Astrocyte (in vitro differentiated cells and primary cell): ENCODE measurements around the gene PALLD. TPM values are rescaled to one million over a fixed set of nuclear protein-coding genes. Genes with fewer than 3 reads are reported as not detected.

ENCODE experiments used
- DNase-seq: peaks from one replicate; pipeline ENCODE4 v3.0.0-alpha.2; 2010; ENCODE audit warnings: low read depth
- FAIRE-seq: peaks from 2 replicates; lab custom pipeline; 2011; peaks lifted over from hg19 to GRCh38; lab: Jason Lieb, UNC
- H2AFZ ChIP-seq: 2 replicates; pipeline ENCODE4 v1.6.0; 2012; ENCODE audit warnings: low read depth, low read length, inconsistent platforms
- H3K27ac ChIP-seq: 2 replicates; pipeline ENCODE4 v1.5.1; 2011; ENCODE audit warnings: low read depth, low read length, inconsistent platforms
- H3K27me3 ChIP-seq: 2 replicates; pipeline ENCODE4 v1.6.0; 2011; ENCODE audit warnings: low read length, inconsistent platforms; ENCODE audit not compliant: insufficient read depth
- H3K36me3 ChIP-seq: 2 replicates; pipeline ENCODE4 v1.5.1; 2011; ENCODE audit warnings: low read length, inconsistent platforms; ENCODE audit not compliant: insufficient read depth
- H3K4me1 ChIP-seq: 2 replicates; pipeline ENCODE4 v1.5.1; 2011; ENCODE audit warnings: low read length, inconsistent platforms; ENCODE audit not compliant: insufficient read depth
- H3K4me2 ChIP-seq: 2 replicates; pipeline ENCODE4 v1.6.0; 2012; ENCODE audit warnings: low read length, inconsistent platforms
- H3K4me3 ChIP-seq: 2 replicates; pipeline ENCODE4 v1.5.1; 2011; ENCODE audit warnings: low read depth, mild to moderate bottlenecking, low read length, inconsistent platforms; ENCODE audit not compliant: insufficient read depth
- H3K79me2 ChIP-seq: 2 replicates; pipeline ENCODE4 v1.6.0; 2012; ENCODE audit warnings: mild to moderate bottlenecking, low read length, inconsistent platforms; ENCODE audit not compliant: insufficient read depth
- H3K9ac ChIP-seq: 2 replicates; pipeline ENCODE4 v1.6.0; 2012; ENCODE audit warnings: mild to moderate bottlenecking, low read length, inconsistent platforms
- H3K9me3 ChIP-seq: 2 replicates; pipeline ENCODE4 v1.5.1; 2012; ENCODE audit warnings: low read depth, mild to moderate bottlenecking, low read length, inconsistent platforms; ENCODE audit not compliant: insufficient read depth
- H4K20me1 ChIP-seq: 2 replicates; pipeline ENCODE4 v1.6.0; 2012; ENCODE audit warnings: low read length, inconsistent platforms; ENCODE audit not compliant: insufficient read depth
- H3K27ac Mint-ChIP-seq: one replicate; pipeline ENCODE4 v1.8.0; 2021; ENCODE audit warnings: mild to moderate bottlenecking, mixed read lengths; ENCODE audit not compliant: unreplicated experiment
- H3K27me3 Mint-ChIP-seq: one replicate; pipeline ENCODE4 v1.8.0; 2021; ENCODE audit warnings: low read depth, mixed read lengths; ENCODE audit not compliant: unreplicated experiment
- H3K36me3 Mint-ChIP-seq: one replicate; pipeline ENCODE4 v1.8.0; 2021; ENCODE audit warnings: low read depth, mixed read lengths; ENCODE audit not compliant: unreplicated experiment
- H3K4me1 Mint-ChIP-seq: one replicate; pipeline ENCODE4 v1.8.0; 2021; ENCODE audit warnings: low read depth, mixed read lengths; ENCODE audit not compliant: unreplicated experiment
- H3K4me3 Mint-ChIP-seq: one replicate; pipeline ENCODE4 v1.8.0; 2021; ENCODE audit warnings: mild to moderate bottlenecking, moderate library complexity, mixed read lengths; ENCODE audit not compliant: unreplicated experiment
- H3K9me3 Mint-ChIP-seq: one replicate; pipeline ENCODE4 v1.8.0; 2021; ENCODE audit warnings: mild to moderate bottlenecking, mixed read lengths; ENCODE audit not compliant: unreplicated experiment
- CTCF ChIP-seq: IDR thresholded peaks from 2 replicates; pipeline ENCODE4 v1.5.1; 2011; ENCODE audit warnings: low read depth, mild to moderate bottlenecking, inconsistent platforms, low read length, moderate library complexity; ENCODE audit not compliant: insufficient read depth
- EZH2 ChIP-seq: IDR thresholded peaks from 2 replicates; pipeline ENCODE4 v1.6.1; 2012; ENCODE audit warnings: mild to moderate bottlenecking, low read length, inconsistent platforms; ENCODE audit not compliant: insufficient read depth
- total RNA-seq: library from RNA; stranded (reverse); gene quantifications from 2 replicates; pipeline ENCODE4 v1.2.1, GENCODE V29; 2021

Gene PALLD
- total RNA-seq, 1 donor from 2014 or later = 498 TPM

GRCh38 chr4:168711197-168712140 lies 214.6 kb downstream of the PALLD start:
- Mint-ChIP-seq H3K36me3 (peaks cover 46% of the 10 kb centered on the region), H3K4me1 (peaks cover 52% of the 10 kb centered on the region), H3K27ac (peak overlapping the region; percentile 51), H3K9me3 (no peaks in the 10 kb centered on the region), H3K27me3 (no peaks in the 10 kb centered on the region), H3K4me3 (no peak overlapping the region)
- DNase-seq (peak; percentile 91), FAIRE-seq (peak; percentile 83)
- Histone ChIP-seq H3K4me2 (peak overlapping the region; percentile 42), H2AFZ (no peak overlapping the region), H4K20me1 (no peaks in the 10 kb centered on the region), H3K4me1 (peaks cover 30% of the 10 kb centered on the region), H3K27me3 (no peaks in the 10 kb centered on the region), H3K9ac (peak overlapping the region; percentile 4), H3K27ac (peak overlapping the region; percentile 55), H3K36me3 (peaks cover 6% of the 10 kb centered on the region), H3K4me3 (no peak overlapping the region), H3K9me3 (no peaks in the 10 kb centered on the region), H3K79me2 (peaks cover 7% of the 10 kb centered on the region)
- TF ChIP-seq CTCF = no peak
- TF ChIP-seq EZH2 = no peak

- peaks cover 7% of the 10 kb centered on the region for H3K79me2 ChIP-seq
- no peaks in the 10 kb centered on the region for H3K27me3 ChIP-seq
- DNase-seq = peak; percentile 61
- no peaks in the 10 kb centered on the region for H3K9me3 ChIP-seq
- FAIRE-seq = peak; percentile 13
- H3K27ac ChIP-seq = peak overlapping the region; percentile 55
- H3K4me3 ChIP-seq = no peak overlapping the region
- no peaks in the 10 kb centered on the region for H4K20me1 ChIP-seq
- no peak overlapping the region for H3K9ac ChIP-seq
- H2AFZ ChIP-seq = no peak overlapping the region
- H3K4me2 ChIP-seq = no peak overlapping the region
- Mint-ChIP-seq H3K36me3 (peaks cover 49% of the 10 kb centered on the region), H3K4me3 (no peak overlapping the region), H3K27me3 (no peaks in the 10 kb centered on the region), H3K4me1 (peaks cover 55% of the 10 kb centered on the region), H3K27ac (peak overlapping the region; percentile 51), H3K9me3 (no peaks in the 10 kb centered on the region)
- TF ChIP-seq CTCF (no peak), EZH2 (no peak)
- peaks cover 6% of the 10 kb centered on the region for H3K36me3 ChIP-seq
- peaks cover 26% of the 10 kb centered on the region for H3K4me1 ChIP-seq
Measured at GRCh38 chr4:168712316-168712890, 215.6 kb downstream of the PALLD start.
